ENCODE measurements around the gene NNMT.

Gene NNMT

GRCh38 chr11:114291842-114292680 is 4.1 kb upstream of the NNMT start:
- Histone ChIP-seq H3K36me3 (ENCODE audit: insufficient read depth, low read length) (no peaks in the 10 kb centered on the region), H3K27ac (no peak overlapping the region), H3K4me3 (no peak overlapping the region), H3K9me3 (ENCODE audit: low read depth, low read length) (no peaks in the 10 kb centered on the region), H3K9ac (ENCODE audit: insufficient read length) (no peak overlapping the region)
- no peak for DNase-seq (ENCODE audit: low read depth, low spot score)
- no peak for TF ChIP-seq POLR2AphosphoS5 (IDR thresholded peaks at IDR 0.05; ENCODE audit: borderline replicate concordance, low read depth, low read length)
- TF ChIP-seq FOXP2 (optimal IDR thresholded peaks at IDR 0.05; ENCODE audit: control extremely low read depth, extremely low read length, insufficient read depth), result no peak
- no peak for TF ChIP-seq EZH2 (IDR thresholded peaks at IDR 0.05)

GRCh38 chr11:114293201-114293711 is 2.9 kb upstream of the NNMT start:
- DNase-seq (ENCODE audit: low read depth, low spot score), result no peak
- Histone ChIP-seq H3K9me3 (ENCODE audit: low read depth, low read length) (no peaks in the 10 kb centered on the region), H3K27ac (no peak overlapping the region), H3K9ac (ENCODE audit: insufficient read length) (no peak overlapping the region), H3K36me3 (ENCODE audit: insufficient read depth, low read length) (no peaks in the 10 kb centered on the region), H3K4me3 (no peak overlapping the region)
- TF ChIP-seq FOXP2 (optimal IDR thresholded peaks at IDR 0.05; ENCODE audit: control extremely low read depth, extremely low read length, insufficient read depth), result no peak
- no peak for TF ChIP-seq POLR2AphosphoS5 (IDR thresholded peaks at IDR 0.05; ENCODE audit: borderline replicate concordance, low read depth, low read length)
- no peak for TF ChIP-seq EZH2 (IDR thresholded peaks at IDR 0.05)

DNA sequence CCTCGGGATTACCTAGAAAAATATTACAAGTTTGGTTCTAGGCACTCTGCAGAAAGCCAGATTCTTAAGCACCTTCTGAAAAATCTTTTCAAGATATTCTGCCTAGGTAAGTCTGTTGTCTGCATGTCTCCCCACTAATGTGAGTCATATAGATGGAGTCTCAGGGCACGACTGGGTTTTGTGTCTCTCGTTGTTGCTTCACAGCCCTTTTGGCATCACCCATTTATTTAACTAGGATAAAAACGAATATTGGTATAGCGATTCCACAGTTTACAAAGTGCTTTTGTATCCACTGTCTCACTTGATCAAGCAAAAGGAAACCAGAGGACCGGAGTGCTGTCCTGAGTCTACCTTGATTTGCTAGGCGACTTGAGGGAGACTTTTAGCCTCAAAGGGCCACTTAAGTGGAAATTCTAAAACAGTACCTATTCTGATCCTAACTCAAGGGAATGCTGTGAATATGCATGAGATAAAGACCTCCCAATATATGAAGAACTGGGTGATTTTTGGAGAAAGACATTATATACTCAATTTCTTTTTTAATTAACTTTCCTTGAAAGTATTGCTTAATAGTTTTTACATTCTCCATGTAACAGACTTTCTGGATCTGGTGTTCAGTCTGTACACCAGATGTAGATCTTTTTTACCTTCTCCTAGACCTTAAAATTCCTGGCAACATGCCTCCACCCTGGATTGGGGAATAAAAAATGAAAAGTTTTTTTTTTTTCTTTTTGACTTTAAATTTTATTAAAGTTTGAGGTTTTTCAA is 590 bp downstream of the NNMT start:
- Histone ChIP-seq H3K4me3 (no peak overlapping the region), H3K9ac (ENCODE audit: insufficient read length) (no peak overlapping the region), H3K27ac (no peak overlapping the region), H3K9me3 (ENCODE audit: low read depth, low read length) (no peaks in the 10 kb centered on the region), H3K36me3 (ENCODE audit: insufficient read depth, low read length) (no peaks in the 10 kb centered on the region)
- DNase-seq (ENCODE audit: low read depth, low spot score), result no peak
- TF ChIP-seq EZH2 (IDR thresholded peaks at IDR 0.05), result no peak
- TF ChIP-seq POLR2AphosphoS5 (IDR thresholded peaks at IDR 0.05; ENCODE audit: borderline replicate concordance, low read depth, low read length), result no peak
- TF ChIP-seq FOXP2 (optimal IDR thresholded peaks at IDR 0.05; ENCODE audit: control extremely low read depth, extremely low read length, insufficient read depth), result no peak

- no peaks in the 10 kb centered on the region for H3K36me3 ChIP-seq (ENCODE audit: insufficient read depth, low read length)
- no peak for TF ChIP-seq EZH2 (IDR thresholded peaks at IDR 0.05)
- no peak for TF ChIP-seq FOXP2 (optimal IDR thresholded peaks at IDR 0.05; ENCODE audit: control extremely low read depth, extremely low read length, insufficient read depth)
- no peak for TF ChIP-seq POLR2AphosphoS5 (IDR thresholded peaks at IDR 0.05; ENCODE audit: borderline replicate concordance, low read depth, low read length)
- H3K4me3 ChIP-seq, result no peak overlapping the region
- H3K9ac ChIP-seq (ENCODE audit: insufficient read length), result no peak overlapping the region
- H3K27ac ChIP-seq, result no peak overlapping the region
- no peak for DNase-seq (ENCODE audit: low read depth, low spot score)
- H3K9me3 ChIP-seq (ENCODE audit: low read depth, low read length), result no peaks in the 10 kb centered on the region
Measured at GRCh38 chr11:114297806-114298709, 1.9 kb downstream of the NNMT start.

DNA sequence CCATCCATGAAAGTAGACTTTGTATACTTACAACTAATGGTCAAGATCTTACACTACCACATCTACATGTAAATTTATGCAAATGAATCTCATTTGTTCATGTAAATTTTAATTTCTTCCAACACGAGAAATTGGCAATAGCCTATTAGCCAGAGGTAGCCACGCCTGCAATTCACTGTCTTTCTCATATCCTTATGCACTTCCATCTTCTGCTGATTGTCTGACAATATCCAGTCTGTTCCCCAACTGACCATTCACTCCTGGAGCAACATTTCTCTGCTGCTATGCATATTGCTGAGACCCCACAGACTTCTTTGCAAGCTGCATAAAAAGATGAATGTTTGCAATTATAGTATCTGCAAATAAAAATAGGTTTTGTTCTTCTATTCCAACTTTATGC is 2.5 kb downstream of the NNMT start:
- Histone ChIP-seq H3K4me3 (no peak overlapping the region), H3K27ac (no peak overlapping the region), H3K9me3 (ENCODE audit: low read depth, low read length) (no peaks in the 10 kb centered on the region), H3K9ac (ENCODE audit: insufficient read length) (no peak overlapping the region), H3K36me3 (ENCODE audit: insufficient read depth, low read length) (no peaks in the 10 kb centered on the region)
- TF ChIP-seq POLR2AphosphoS5 (IDR thresholded peaks at IDR 0.05; ENCODE audit: borderline replicate concordance, low read depth, low read length), result no peak
- TF ChIP-seq EZH2 (IDR thresholded peaks at IDR 0.05), result no peak
- TF ChIP-seq FOXP2 (optimal IDR thresholded peaks at IDR 0.05; ENCODE audit: control extremely low read depth, extremely low read length, insufficient read depth), result no peak
- DNase-seq (ENCODE audit: low read depth, low spot score), result no peak

DNA sequence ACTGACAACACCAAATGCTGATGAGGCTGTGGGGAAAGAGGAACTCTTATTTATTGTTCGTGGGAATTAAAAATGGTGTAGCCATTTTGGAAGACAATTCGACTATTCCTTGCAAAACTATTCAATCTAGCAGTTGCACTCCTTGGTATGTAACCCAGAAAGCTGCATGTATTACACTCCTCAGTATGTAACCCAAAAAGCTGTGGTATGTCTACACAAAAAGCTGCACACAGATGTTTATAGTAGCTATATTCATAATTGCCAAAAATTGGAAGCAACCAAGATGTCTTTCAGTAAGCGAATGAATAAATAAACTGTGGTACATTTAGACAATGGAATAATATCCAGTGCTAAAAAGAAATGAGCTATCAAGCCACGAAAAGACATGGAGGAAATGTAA is 4.9 kb downstream of the NNMT start:
- no peaks in the 10 kb centered on the region for H3K9me3 ChIP-seq (ENCODE audit: low read depth, low read length)
- no peak overlapping the region for H3K9ac ChIP-seq (ENCODE audit: insufficient read length)
- TF ChIP-seq EZH2 (IDR thresholded peaks at IDR 0.05), result no peak
- TF ChIP-seq FOXP2 (optimal IDR thresholded peaks at IDR 0.05; ENCODE audit: control extremely low read depth, extremely low read length, insufficient read depth), result no peak
- TF ChIP-seq POLR2AphosphoS5 (IDR thresholded peaks at IDR 0.05; ENCODE audit: borderline replicate concordance, low read depth, low read length), result no peak
- H3K36me3 ChIP-seq (ENCODE audit: insufficient read depth, low read length), result no peaks in the 10 kb centered on the region
- no peak for DNase-seq (ENCODE audit: low read depth, low spot score)
- H3K27ac ChIP-seq, result no peak overlapping the region
- H3K4me3 ChIP-seq, result no peak overlapping the region

DNA sequence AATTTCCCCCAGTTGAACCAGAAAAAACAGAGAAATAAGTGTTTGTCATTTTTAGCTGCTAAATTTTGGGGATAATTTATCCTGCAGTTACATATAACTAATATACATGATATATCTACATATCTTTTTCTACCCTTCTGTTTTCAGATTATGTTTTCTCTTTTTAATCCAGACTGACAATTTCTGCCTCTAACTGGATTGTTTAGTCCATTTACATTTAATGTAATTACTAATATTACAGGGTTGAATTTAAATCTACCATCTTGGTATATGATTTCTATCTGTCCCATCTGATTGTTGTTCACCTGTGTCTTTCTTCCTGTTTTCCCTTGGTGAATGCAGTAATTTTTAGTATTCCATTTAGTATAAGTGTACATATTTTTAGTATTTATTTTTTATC is 5.7 kb downstream of the NNMT start:
- no peaks in the 10 kb centered on the region for H3K9me3 ChIP-seq (ENCODE audit: low read depth, low read length)
- TF ChIP-seq FOXP2 (optimal IDR thresholded peaks at IDR 0.05; ENCODE audit: control extremely low read depth, extremely low read length, insufficient read depth) (no peak), POLR2AphosphoS5 (IDR thresholded peaks at IDR 0.05; ENCODE audit: borderline replicate concordance, low read depth, low read length) (no peak), EZH2 (IDR thresholded peaks at IDR 0.05) (no peak)
- H3K9ac ChIP-seq (ENCODE audit: insufficient read length), result no peak overlapping the region
- no peaks in the 10 kb centered on the region for H3K36me3 ChIP-seq (ENCODE audit: insufficient read depth, low read length)
- no peak overlapping the region for H3K4me3 ChIP-seq
- DNase-seq (ENCODE audit: low read depth, low spot score), result no peak
- no peak overlapping the region for H3K27ac ChIP-seq

All from SK-N-MC (cell line).